Stimulated activated CD4-positive, alpha-beta T cell treated with anti-CD3 and anti-CD28 coated beads, Interleukin-2, amount 100 ng/mL, for 24 hours (primary cell): ENCODE data around the gene PPFIA4.
A peak's percentile ranks its signal among the peaks of the same experiment; 100 is the strongest.

Experiments used
- DNase-seq, 2 donors: peaks; one replicate each; pipeline ENCODE4 v3.0.0-alpha.2; 2020

Gene PPFIA4

DNA sequence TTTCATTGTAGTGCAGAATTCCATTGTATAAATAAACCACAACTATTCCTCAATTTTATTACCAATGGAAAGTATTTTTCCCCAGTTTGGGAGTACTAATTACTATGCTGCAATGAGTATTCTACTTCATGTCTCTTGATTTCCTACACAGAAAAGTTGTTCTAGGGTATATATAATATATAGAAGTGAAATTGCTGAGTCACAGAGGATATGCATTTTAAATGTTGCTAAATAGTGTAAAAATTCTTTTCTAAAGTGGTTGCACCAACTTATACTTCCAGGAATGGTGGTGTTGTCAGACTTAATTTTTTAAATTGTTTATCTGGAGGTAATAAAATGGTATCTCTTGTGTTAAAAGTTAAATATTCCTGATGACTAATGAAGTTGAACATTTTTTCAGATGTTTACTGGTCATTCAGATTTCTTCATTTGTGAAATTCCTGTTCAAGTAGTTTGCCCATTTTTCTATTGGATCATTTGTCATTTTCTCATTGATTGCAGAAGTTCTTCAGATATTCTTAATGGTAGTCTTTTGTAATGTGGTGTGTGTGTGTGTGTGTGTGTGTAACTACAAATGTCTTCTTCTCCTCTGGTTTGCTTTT, 78.6 kb downstream of the PPFIA4 start:
- DNase-seq: no peak

- DNase-seq: no peak
Measured at GRCh38 chr1:203112475-203112874, 86.2 kb downstream of the PPFIA4 start.

- no peak for DNase-seq
Measured at GRCh38 chr1:203113308-203113707, 87.0 kb downstream of the PPFIA4 start.

GRCh38 chr1:203114202-203114601, 87.9 kb downstream of the PPFIA4 start:
- no peak for DNase-seq

- DNase-seq: no peak
Measured at GRCh38 chr1:203116091-203116820, 90.0 kb downstream of the PPFIA4 start.

DNA sequence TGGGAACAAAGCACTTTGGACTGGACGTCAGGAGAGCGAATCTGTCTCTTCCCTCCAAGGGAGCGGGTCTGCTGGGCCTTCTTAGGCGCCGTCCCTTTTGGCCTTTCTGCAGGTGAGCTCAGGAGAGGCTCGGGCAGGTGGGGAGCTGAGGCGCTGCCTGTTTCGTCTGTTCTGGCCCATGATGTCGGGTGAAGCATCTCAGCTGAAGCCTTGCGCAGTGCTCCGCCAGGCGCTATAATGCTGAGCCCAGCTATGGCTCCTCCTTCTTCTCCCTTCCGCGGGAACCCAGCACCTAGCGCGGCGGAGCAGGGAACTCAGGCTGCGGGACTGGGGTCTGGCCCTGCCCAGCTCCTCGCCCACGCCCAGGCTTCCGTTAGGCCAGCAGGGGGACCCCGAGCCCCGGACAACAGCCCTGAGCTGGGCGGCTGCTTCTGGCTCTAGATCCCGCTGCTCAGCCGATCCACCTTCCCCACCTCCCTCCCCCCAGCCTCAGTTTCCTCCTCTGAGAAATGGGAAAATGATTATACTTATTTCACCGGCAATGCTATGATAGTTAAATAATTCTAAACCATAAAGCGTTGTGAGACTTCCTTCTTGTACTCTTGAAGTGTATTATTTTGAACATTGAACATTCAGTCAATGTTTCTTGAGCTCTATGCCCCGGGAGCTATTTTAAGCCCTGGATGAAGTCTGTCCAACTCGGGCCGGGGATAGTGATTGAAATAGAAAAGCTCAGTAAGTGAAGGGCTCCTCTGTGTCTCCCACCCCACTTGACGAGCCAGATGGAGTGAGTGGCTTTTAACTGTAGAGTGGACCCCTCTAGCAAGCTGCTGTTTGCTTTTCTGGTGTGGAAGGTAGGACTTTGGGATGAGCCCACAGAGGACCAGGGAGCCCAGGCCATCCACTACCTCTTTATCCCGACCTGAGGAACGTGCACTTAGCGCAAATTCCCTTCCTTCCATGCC, 91.6 kb downstream of the PPFIA4 start:
- peak; percentile 30 to 58 for DNase-seq

- no peak for DNase-seq
Measured at GRCh38 chr1:203120325-203121153, 94.2 kb downstream of the PPFIA4 start.

DNA sequence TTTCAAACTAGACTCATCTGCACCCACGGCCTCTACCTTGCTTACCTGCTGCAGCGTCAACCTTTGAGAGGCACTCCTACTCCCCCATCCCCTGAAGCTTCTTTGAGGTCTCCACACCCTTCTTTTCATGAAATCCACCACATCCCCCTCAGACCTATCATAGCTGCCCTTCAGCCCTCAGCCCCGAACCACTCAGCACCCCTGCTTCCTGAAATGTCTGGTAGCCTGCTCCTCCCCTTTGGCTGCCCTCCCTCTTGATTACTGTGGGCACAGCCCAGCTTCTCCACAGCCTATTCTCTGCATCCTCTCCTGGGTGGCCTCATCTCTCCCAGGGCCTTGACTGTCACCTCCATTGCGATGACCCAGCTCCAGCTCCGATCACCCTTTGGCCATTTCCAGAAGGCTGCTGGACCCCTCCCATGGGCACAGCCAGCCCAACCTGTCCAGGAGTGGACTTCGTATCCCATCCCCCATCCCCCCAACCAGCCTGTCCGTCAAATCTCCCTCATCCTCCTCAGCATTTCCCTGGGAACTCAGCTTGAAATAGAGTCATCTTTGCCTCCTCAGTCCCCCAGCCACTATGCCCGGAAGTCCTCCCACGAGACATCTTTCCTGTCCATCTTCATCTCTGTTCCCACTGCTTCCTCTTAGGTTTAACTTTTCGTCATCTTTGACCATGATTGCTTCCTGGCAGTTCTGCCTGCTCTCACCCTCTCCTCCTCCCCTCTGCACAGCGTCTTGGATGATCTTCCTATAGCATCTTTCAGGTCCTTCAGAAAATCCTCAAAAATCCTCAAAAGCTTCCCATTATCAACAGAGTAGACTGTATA, 95.1 kb downstream of the PPFIA4 start:
- no peak for DNase-seq

DNA sequence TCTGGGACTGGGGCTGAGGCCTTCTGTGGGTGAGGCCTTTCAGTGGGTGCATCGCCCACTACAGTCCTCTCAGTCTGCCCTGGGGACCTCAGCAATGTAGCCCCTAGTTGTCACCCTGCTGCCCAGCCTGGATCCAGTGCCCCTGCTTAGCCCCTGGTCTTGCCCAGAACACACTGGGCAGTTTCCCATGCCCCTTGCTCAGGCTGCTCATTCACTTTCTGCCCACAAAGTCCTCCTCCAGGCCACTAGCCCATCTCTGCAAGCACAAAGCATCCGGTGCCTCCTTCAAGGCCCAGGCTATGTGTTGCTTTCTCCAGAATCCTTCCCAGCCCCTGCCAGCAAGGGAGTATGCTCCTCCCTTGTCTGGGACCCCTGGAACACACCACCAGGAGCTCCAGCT, 95.9 kb downstream of the PPFIA4 start:
- no peak for DNase-seq

- DNase-seq: no peak
Measured at GRCh38 chr1:203124011-203124410, 97.7 kb downstream of the PPFIA4 start.

- no peak for DNase-seq
Measured at GRCh38 chr1:203124546-203125317, 98.4 kb downstream of the PPFIA4 start.

DNA sequence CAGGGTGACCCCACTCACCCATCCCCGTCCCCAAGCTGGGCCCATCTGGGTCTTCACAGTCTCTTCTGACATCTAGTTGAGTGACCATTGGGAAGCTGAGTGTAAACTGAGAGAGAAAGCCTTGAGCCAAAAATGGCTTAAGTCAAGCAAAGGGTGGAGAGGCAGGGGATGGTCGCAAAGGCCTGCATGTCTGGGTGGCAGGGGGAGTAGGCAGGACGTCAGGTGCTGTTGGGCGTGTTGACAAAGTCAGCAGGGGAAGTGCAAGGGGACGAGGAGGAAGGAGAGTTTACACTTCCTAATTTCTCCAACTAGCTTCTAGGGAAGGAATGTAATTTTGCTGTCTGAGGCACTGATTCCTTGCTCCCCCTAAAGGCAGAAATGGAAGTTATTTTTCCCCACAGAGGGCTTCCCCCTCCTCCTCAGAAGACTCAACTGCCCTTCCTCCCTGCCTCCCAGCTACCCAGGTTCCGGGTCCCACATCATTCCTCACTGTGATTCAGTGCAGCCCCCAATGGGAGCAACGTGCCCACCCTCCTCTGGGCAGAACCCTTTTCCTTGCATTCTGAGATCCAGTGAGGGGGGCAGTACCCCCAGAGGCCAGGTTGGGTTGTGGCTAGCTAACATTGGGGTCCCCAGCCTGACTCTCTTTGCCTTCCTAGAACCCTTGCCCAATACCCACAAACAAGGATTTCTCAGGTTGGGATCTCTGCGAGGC, 100.0 kb downstream of the PPFIA4 start:
- DNase-seq: no peak

DNA sequence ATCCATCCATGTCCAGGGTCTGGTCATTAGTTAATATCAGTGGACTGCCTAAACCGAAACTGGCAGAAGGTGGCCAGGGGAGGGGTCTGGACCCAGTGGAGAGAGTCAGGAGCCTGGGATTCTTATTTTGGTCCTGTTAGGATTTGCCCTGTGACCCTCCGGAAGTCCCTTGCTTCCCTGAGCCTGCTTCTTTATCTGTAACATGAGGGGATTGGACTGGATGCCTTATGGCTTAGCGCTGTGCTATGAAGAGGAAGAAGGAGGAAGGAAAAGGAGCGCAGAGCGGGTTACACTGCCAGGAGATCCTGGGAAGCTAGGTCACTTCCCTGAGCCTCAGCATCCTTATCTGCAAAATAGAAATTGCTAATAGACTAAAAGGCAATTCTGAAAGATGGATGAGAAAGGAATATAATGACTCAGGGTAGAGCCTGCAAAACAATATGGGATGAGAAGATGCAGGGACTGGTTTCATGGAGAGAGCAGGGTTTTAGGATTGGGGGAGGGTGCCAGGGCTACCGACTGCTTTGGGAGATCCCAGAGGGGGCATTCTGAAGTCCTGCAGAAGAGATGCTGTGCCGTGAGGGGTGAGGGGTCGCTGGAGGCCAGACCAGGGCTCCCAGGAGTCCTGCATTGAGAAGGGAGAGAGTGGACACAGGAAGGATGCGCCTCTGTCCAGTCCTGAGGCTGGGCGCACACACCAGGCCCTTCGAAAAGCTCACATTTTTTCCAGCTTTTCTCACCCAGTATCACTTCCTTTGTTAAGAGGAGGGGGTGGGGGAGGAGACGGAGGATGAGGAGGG, 100.8 kb downstream of the PPFIA4 start:
- DNase-seq: no peak

DNA sequence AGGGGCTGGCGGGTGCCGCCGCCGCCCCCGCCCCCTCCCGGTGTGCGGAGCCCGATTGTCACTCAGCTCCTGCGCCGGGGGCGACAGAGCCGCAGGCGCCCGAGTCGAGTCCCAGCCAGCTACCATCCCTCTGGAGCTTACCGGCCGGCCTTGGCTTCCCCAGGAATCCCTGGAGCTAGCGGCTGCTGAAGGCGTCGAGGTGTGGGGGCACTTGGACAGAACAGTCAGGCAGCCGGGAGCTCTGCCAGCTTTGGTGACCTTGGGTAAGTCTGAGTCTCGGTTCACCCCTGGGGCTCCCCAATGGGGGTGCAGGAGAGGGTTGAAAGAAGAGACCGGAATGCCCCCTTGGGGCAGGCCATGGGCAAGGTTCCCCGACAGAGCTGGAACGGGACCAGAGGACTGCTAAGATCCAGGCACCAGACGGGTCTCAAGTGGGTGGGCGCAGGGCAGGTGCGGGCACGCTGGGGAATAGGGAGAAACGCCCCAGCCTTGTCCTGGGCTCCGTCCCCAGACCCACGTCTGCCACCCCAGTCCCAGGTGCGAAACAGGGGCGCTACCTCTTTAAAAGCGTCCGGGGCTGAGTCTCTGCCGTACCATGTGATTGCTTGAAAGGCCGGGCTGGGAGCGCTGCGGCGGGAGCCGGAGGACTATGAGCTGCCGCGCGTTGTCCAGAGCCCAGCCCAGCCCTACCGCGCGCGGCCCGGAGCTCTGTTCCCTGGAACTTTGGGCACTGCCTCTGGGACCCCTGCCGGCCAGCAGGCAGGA, 101.6 kb downstream of the PPFIA4 start, which contains the start of gene ADORA1:
Gene ADORA1 (plus strand): TSS at position 61 of the 765 bp plus-strand sequence. CDS start 1,116 bp downstream, outside the sequence.
- DNase-seq: no peak

- no peak for DNase-seq
Measured at GRCh38 chr1:203128431-203128715, 102.1 kb downstream of the PPFIA4 start.
